OCI-LY1 (cell line): ENCODE results near the gene MACROD2.

Source experiments
- H2AFZ ChIP-seq: fragments of 200-600 bp; sonication (generic), shearing (Covaris generic); 2 replicates; pipeline ENCODE4 v1.6.0; 2014; ENCODE audit warnings: antibody characterized with exemption, mild to moderate bottlenecking, low read length
- H3F3A ChIP-seq: fragments of 200-600 bp; sonication (generic), shearing (Covaris generic); 2 replicates; pipeline ENCODE4 v1.6.0; 2014; ENCODE audit warnings: mild to moderate bottlenecking, antibody characterized with exemption, low read length, moderate library complexity; ENCODE audit not compliant: insufficient read depth
- H3K27ac ChIP-seq: fragments of 200-600 bp; sonication (generic); 2 replicates; pipeline ENCODE4 v1.5.1; 2014; ENCODE audit warnings: low read length, mixed run types, mild to moderate bottlenecking, low read depth; ENCODE audit not compliant: poor library complexity, severe bottlenecking
- H3K27me3 ChIP-seq: fragments of 200-600 bp; sonication (generic); 2 replicates; pipeline ENCODE4 v1.6.0; 2014; ENCODE audit warnings: antibody characterized with exemption, mild to moderate bottlenecking, low read length, moderate library complexity; ENCODE audit not compliant: insufficient read depth
- H3K36me3 ChIP-seq: fragments of 200-600 bp; sonication (generic); 2 replicates; pipeline ENCODE4 v1.6.1; 2014; ENCODE audit warnings: mild to moderate bottlenecking, antibody characterized with exemption, low read length, moderate library complexity, mixed read lengths; ENCODE audit not compliant: insufficient read depth
- H3K4me1 ChIP-seq: fragments of 200-600 bp; sonication (generic); 2 replicates; pipeline ENCODE4 v1.5.1; 2014; ENCODE audit warnings: mild to moderate bottlenecking, low read length, moderate library complexity; ENCODE audit not compliant: insufficient read depth, severe bottlenecking
- H3K4me2 ChIP-seq: fragments of 200-600 bp; sonication (generic), shearing (Covaris generic); 2 replicates; pipeline ENCODE4 v1.6.1; 2014; ENCODE audit warnings: low read length
- H3K4me3 ChIP-seq: fragments of 200-600 bp; sonication (generic); 2 replicates; pipeline ENCODE4 v1.5.1; 2014; ENCODE audit warnings: low read length, low read depth, mild to moderate bottlenecking, mixed read lengths; ENCODE audit not compliant: poor library complexity, severe bottlenecking
- H3K79me2 ChIP-seq: fragments of 200-600 bp; shearing (Covaris generic); 2 replicates; pipeline ENCODE4 v1.6.1; 2016; ENCODE audit warnings: mixed run types, low read length, mixed read lengths; ENCODE audit not compliant: insufficient read depth
- H3K9ac ChIP-seq: fragments of 200-600 bp; sonication (generic), shearing (Covaris generic); 2 replicates; pipeline ENCODE4 v1.6.1; 2014; ENCODE audit warnings: mild to moderate bottlenecking, low read length, mixed read lengths
- H3K9me2 ChIP-seq: fragments of 200-600 bp; sonication (generic), shearing (Covaris generic); 2 replicates; pipeline ENCODE4 v1.6.1; 2014; ENCODE audit warnings: low read depth, mild to moderate bottlenecking, low read length, mixed read lengths
- H3K9me3 ChIP-seq: fragments of 200-600 bp; shearing (Covaris generic); 2 replicates; pipeline ENCODE4 v1.6.1; 2014; ENCODE audit warnings: low read length, mixed read lengths
- H4K20me1 ChIP-seq: fragments of 200-600 bp; sonication (generic), shearing (Covaris generic); 2 replicates; pipeline ENCODE4 v1.6.0; 2016; ENCODE audit warnings: mild to moderate bottlenecking, low read length; ENCODE audit not compliant: insufficient read depth
- EZH2 ChIP-seq: fragments of 200-600 bp; sonication (generic), shearing (Covaris generic); IDR thresholded peaks from 2 replicates; pipeline ENCODE4 v1.8.0; 2017; ENCODE audit warnings: borderline replicate concordance, mixed run types, mild to moderate bottlenecking, antibody characterized with exemption, low read length, moderate library complexity, mixed read lengths
- TF ChIP-seq, protein P1 (sequence below): fragments of 200-600 bp; sonication (generic), shearing (Covaris generic); IDR thresholded peaks from 2 replicates; pipeline ENCODE4 v1.5.1; 2017; ENCODE audit warnings: mild to moderate bottlenecking, antibody characterized with exemption, low read length, moderate library complexity, mixed read lengths

Gene MACROD2

DNA sequence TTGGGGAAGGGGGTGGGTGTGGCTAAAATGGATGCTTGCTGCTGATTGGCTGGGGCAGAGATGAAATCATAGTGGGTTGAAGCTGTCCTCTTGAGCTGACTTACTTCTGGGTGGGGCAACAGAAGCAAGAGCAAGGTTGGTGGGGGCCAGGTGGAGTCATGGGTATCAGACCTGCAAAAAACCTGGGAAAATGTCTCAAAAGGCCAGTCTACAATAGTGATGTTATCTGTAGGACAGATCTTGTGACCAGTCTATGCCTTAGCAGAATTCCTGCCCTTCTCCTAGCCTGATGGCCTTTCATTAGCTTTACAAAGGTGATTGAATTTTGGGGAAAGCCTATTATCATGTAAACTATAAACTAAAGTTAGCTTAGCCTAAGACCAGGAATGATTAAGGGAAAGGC is 1632.2 kb downstream of the MACROD2 start:
- no peaks in the 10 kb centered on the region for H3K27me3 ChIP-seq
- H3K9me3 ChIP-seq = no peaks in the 10 kb centered on the region
- no peak for TF ChIP-seq EZH2
- TF ChIP-seq, protein P1, sequence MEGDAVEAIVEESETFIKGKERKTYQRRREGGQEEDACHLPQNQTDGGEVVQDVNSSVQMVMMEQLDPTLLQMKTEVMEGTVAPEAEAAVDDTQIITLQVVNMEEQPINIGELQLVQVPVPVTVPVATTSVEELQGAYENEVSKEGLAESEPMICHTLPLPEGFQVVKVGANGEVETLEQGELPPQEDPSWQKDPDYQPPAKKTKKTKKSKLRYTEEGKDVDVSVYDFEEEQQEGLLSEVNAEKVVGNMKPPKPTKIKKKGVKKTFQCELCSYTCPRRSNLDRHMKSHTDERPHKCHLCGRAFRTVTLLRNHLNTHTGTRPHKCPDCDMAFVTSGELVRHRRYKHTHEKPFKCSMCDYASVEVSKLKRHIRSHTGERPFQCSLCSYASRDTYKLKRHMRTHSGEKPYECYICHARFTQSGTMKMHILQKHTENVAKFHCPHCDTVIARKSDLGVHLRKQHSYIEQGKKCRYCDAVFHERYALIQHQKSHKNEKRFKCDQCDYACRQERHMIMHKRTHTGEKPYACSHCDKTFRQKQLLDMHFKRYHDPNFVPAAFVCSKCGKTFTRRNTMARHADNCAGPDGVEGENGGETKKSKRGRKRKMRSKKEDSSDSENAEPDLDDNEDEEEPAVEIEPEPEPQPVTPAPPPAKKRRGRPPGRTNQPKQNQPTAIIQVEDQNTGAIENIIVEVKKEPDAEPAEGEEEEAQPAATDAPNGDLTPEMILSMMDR = no peak
- no peak overlapping the region for H3K4me3 ChIP-seq
- H3K27ac ChIP-seq = no peak overlapping the region
- no peaks in the 10 kb centered on the region for H3K79me2 ChIP-seq
- no peaks in the 10 kb centered on the region for H3F3A ChIP-seq
- no peak overlapping the region for H2AFZ ChIP-seq
- no peaks in the 10 kb centered on the region for H3K4me1 ChIP-seq
- no peak overlapping the region for H3K4me2 ChIP-seq
- no peak overlapping the region for H3K9ac ChIP-seq
- H3K9me2 ChIP-seq = no peaks in the 10 kb centered on the region
- no peaks in the 10 kb centered on the region for H4K20me1 ChIP-seq
- H3K36me3 ChIP-seq = no peaks in the 10 kb centered on the region

DNA sequence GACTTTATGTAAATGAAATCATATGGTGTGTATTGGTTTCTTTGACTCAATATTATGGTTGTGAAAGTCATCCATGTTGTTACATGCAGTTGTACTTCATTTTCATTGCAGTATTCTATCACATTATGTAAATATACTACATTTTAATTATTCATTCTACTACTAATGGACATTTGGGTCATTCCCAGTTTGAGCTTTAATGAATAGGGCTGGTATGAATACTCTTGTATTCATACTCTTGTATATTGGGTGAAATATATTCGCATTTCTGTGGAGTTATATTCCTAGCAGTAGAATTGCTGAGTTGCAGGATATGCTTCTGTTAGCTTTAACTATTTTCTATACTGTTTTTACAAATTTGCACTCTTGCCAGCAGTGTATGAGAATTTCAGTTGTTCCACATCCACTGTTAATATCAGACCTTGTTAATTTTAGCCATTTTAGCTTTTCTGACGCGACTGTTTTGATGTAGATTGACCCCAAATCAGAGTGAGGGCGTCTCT is 1633.6 kb downstream of the MACROD2 start:
- H3K9ac ChIP-seq = no peak overlapping the region
- H3K4me1 ChIP-seq = no peaks in the 10 kb centered on the region
- no peak overlapping the region for H3K4me3 ChIP-seq
- TF ChIP-seq, protein P1 = no peak
- no peak for TF ChIP-seq EZH2
- H3K9me3 ChIP-seq = no peaks in the 10 kb centered on the region
- no peak overlapping the region for H3K27ac ChIP-seq
- H3K27me3 ChIP-seq = no peaks in the 10 kb centered on the region
- no peaks in the 10 kb centered on the region for H3K36me3 ChIP-seq
- H3F3A ChIP-seq = no peaks in the 10 kb centered on the region
- H2AFZ ChIP-seq = no peak overlapping the region
- H3K4me2 ChIP-seq = no peak overlapping the region
- no peaks in the 10 kb centered on the region for H3K9me2 ChIP-seq
- H3K79me2 ChIP-seq = no peaks in the 10 kb centered on the region
- H4K20me1 ChIP-seq = no peaks in the 10 kb centered on the region

DNA sequence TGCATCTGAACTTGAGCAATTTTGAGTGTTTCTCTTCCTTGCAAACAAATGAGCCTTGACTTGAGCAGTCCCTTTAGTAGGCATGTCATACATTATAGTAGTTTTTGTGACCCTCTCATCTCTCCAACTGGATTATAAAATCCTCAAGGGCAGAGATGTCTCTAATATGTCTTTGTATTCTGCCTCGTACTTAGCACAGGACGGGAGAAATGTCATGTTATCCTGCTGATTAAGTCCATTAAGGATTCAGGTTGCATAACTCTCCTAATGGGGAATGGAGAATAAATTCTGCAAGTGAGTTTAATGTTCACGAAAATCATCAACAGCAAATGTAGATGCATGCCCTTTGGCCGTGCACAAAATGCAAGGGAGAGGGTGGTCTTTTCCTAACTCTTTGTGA is 1635.0 kb downstream of the MACROD2 start:
- TF ChIP-seq, protein P1 = no peak
- TF ChIP-seq EZH2 = no peak
- no peak overlapping the region for H3K9ac ChIP-seq
- H3K9me3 ChIP-seq = no peaks in the 10 kb centered on the region
- H3K4me2 ChIP-seq = no peak overlapping the region
- H3K36me3 ChIP-seq = no peaks in the 10 kb centered on the region
- no peaks in the 10 kb centered on the region for H3K4me1 ChIP-seq
- H4K20me1 ChIP-seq = no peaks in the 10 kb centered on the region
- H3K9me2 ChIP-seq = no peaks in the 10 kb centered on the region
- H3F3A ChIP-seq = no peaks in the 10 kb centered on the region
- H3K27ac ChIP-seq = no peak overlapping the region
- H3K79me2 ChIP-seq = no peaks in the 10 kb centered on the region
- no peak overlapping the region for H2AFZ ChIP-seq
- no peaks in the 10 kb centered on the region for H3K27me3 ChIP-seq
- H3K4me3 ChIP-seq = no peak overlapping the region
